ENCODE data around the gene GMPR. TPM values are rescaled to one million over a fixed set of nuclear protein-coding genes. Genes with fewer than 3 reads are reported as not detected.

GMPR gene
- total RNA-seq, 1 donor = 6.5 TPM

DNA sequence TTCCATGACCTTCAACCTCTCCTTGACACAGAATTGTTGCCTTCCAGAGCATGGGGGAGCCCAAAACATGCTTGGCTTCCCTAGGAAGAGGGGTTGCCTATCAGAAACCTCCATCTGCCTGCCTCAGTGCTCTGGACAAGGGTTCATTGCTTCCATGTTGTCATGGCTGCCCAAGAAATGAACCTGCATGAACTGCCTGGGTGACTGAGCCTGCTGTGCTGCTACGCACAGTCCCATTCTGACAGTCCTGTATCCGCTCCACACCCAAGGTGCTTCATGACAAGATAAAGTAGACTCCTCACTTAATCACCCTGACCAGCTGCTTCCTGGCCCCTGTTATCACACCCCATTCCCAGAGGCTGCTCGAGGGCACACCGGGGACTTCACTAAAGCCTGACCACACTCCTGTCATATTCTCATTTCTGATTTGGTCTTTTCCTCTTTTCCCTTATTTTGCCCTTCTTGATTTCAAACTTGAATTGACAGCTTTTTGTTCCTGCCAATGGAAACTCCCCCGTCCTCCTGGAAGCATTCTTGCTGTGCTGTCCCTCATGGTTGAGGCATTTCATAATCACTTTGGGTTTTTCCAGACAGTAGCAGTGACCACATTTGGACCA lies 31.9 kb downstream of the GMPR start:
- Histone ChIP-seq H2AFZ (ENCODE audit: low read length) (no peak overlapping the region), H3K36me3 (ENCODE audit: insufficient read depth, low read length) (no peaks in the 10 kb centered on the region), H3K4me1 (ENCODE audit: insufficient read depth, low read length) (peaks cover 4% of the 10 kb centered on the region), H3K27ac (ENCODE audit: low read depth, low read length) (no peak overlapping the region), H4K20me1 (ENCODE audit: insufficient read depth, low read length) (no peaks in the 10 kb centered on the region), H3K4me3 (ENCODE audit: insufficient read depth, low read length) (no peak overlapping the region), H3K9me3 (ENCODE audit: low read depth, low read length) (no peaks in the 10 kb centered on the region), H3K4me2 (ENCODE audit: insufficient read depth, low read length) (no peak overlapping the region), H3K27me3 (ENCODE audit: insufficient read depth, low read length) (no peaks in the 10 kb centered on the region), H3K79me2 (ENCODE audit: insufficient read depth, low read length) (no peaks in the 10 kb centered on the region)
- TF ChIP-seq CTCF (IDR thresholded peaks at IDR 0.05; ENCODE audit: extremely low read depth, low read depth, low read length) = no peak
- DNase-seq (ENCODE audit: insufficient read length, low spot score, missing footprints) = no peak

- Histone ChIP-seq H2AFZ (ENCODE audit: low read length) (no peak overlapping the region), H3K27me3 (ENCODE audit: insufficient read depth, low read length) (no peaks in the 10 kb centered on the region), H3K27ac (ENCODE audit: low read depth, low read length) (no peak overlapping the region), H3K4me3 (ENCODE audit: insufficient read depth, low read length) (no peak overlapping the region), H3K36me3 (ENCODE audit: insufficient read depth, low read length) (no peaks in the 10 kb centered on the region), H3K9me3 (ENCODE audit: low read depth, low read length) (no peaks in the 10 kb centered on the region), H3K4me2 (ENCODE audit: insufficient read depth, low read length) (no peak overlapping the region), H3K4me1 (ENCODE audit: insufficient read depth, low read length) (peaks cover 4% of the 10 kb centered on the region), H4K20me1 (ENCODE audit: insufficient read depth, low read length) (no peaks in the 10 kb centered on the region), H3K79me2 (ENCODE audit: insufficient read depth, low read length) (no peaks in the 10 kb centered on the region)
- no peak for DNase-seq (ENCODE audit: insufficient read length, low spot score, missing footprints)
- no peak for TF ChIP-seq CTCF (IDR thresholded peaks at IDR 0.05; ENCODE audit: extremely low read depth, low read depth, low read length)
These were observed 33.0 kb downstream of the GMPR start for GRCh38 chr6:16271428-16271827.

- Histone ChIP-seq H3K79me2 (ENCODE audit: insufficient read depth, low read length) (no peaks in the 10 kb centered on the region), H3K9me3 (ENCODE audit: low read depth, low read length) (no peaks in the 10 kb centered on the region), H3K27me3 (ENCODE audit: insufficient read depth, low read length) (no peaks in the 10 kb centered on the region), H3K27ac (ENCODE audit: low read depth, low read length) (no peak overlapping the region), H3K4me3 (ENCODE audit: insufficient read depth, low read length) (no peak overlapping the region), H2AFZ (ENCODE audit: low read length) (no peak overlapping the region), H3K36me3 (ENCODE audit: insufficient read depth, low read length) (no peaks in the 10 kb centered on the region), H3K4me2 (ENCODE audit: insufficient read depth, low read length) (no peak overlapping the region), H4K20me1 (ENCODE audit: insufficient read depth, low read length) (no peaks in the 10 kb centered on the region), H3K4me1 (ENCODE audit: insufficient read depth, low read length) (peaks cover 7% of the 10 kb centered on the region)
- DNase-seq (ENCODE audit: insufficient read length, low spot score, missing footprints) = no peak
- no peak for TF ChIP-seq CTCF (IDR thresholded peaks at IDR 0.05; ENCODE audit: extremely low read depth, low read depth, low read length)
These were observed 33.8 kb downstream of the GMPR start for GRCh38 chr6:16272201-16272600.

- H3K36me3 ChIP-seq (ENCODE audit: insufficient read depth, low read length) = no peaks in the 10 kb centered on the region
- H2AFZ ChIP-seq (ENCODE audit: low read length) = no peak overlapping the region
- no peaks in the 10 kb centered on the region for H3K9me3 ChIP-seq (ENCODE audit: low read depth, low read length)
- H4K20me1 ChIP-seq (ENCODE audit: insufficient read depth, low read length) = no peaks in the 10 kb centered on the region
- H3K4me1 ChIP-seq (ENCODE audit: insufficient read depth, low read length) = peaks cover 17% of the 10 kb centered on the region
- no peaks in the 10 kb centered on the region for H3K27me3 ChIP-seq (ENCODE audit: insufficient read depth, low read length)
- no peaks in the 10 kb centered on the region for H3K79me2 ChIP-seq (ENCODE audit: insufficient read depth, low read length)
- no peak overlapping the region for H3K4me2 ChIP-seq (ENCODE audit: insufficient read depth, low read length)
- DNase-seq (ENCODE audit: insufficient read length, low spot score, missing footprints) = no peak
- H3K4me3 ChIP-seq (ENCODE audit: insufficient read depth, low read length) = no peak overlapping the region
- H3K27ac ChIP-seq (ENCODE audit: low read depth, low read length) = no peak overlapping the region
- no peak for TF ChIP-seq CTCF (IDR thresholded peaks at IDR 0.05; ENCODE audit: extremely low read depth, low read depth, low read length)
These were observed 34.9 kb downstream of the GMPR start for GRCh38 chr6:16273256-16273655.

Data from osteoblast (primary cell).